Large intestine (tissue), 3 donors: Measurements from ENCODE around the gene KLHL22. TPM values are rescaled to one million over a fixed set of nuclear protein-coding genes. Genes with fewer than 3 reads are reported as not detected.
"Not testable (repeated sequence)": the region's sequence is repeated elsewhere in the genome, so short reads cannot be mapped to it uniquely, and the experiment has no call there.

Experiments used
- DNase-seq, 2 donors: peaks; one replicate each; pipeline versions ENCODE4 v3.0.0 to v3.0.0-alpha.2; 2013
- H3K27ac ChIP-seq: one replicate; pipeline ENCODE4 v1.5.1; 2013; ENCODE audit warnings: low read length
- H3K27me3 ChIP-seq: 2 replicates; pipeline ENCODE4 v1.6.1; 2013; ENCODE audit warnings: low read length; ENCODE audit not compliant: control insufficient read depth, insufficient read depth
- H3K36me3 ChIP-seq: 2 replicates; pipeline ENCODE4 v1.6.1; 2013; ENCODE audit warnings: low read length; ENCODE audit not compliant: control insufficient read depth, insufficient read depth
- H3K4me1 ChIP-seq: one replicate; pipeline ENCODE4 v1.6.1; 2013; ENCODE audit warnings: low read length; ENCODE audit not compliant: control insufficient read depth, insufficient read depth
- H3K4me3 ChIP-seq: one replicate; pipeline ENCODE4 v1.5.1; 2013; ENCODE audit warnings: low read length
- H3K9me3 ChIP-seq: one replicate; pipeline ENCODE4 v1.6.1; 2013; ENCODE audit warnings: mild to moderate bottlenecking, low read depth, low read length, moderate library complexity; ENCODE audit not compliant: control insufficient read depth
- WGBS: methylation state at CpG from one replicate; pipeline ENCODE4 v1.1.5; 2013; ENCODE audit warnings: low lambda C conversion rate; ENCODE audit not compliant: insufficient coverage; 5-methylcytosine and 5-hydroxymethylcytosine counted together
- polyA plus RNA-seq: library from polyadenylated mRNA; unstranded; fragments of 120-200 nt; gene quantifications from one replicate; pipeline ENCODE4 v1.2.1, GENCODE V29; 2013

The KLHL22 gene
- polyA plus RNA-seq, 1 donor: 18.5 TPM

DNA sequence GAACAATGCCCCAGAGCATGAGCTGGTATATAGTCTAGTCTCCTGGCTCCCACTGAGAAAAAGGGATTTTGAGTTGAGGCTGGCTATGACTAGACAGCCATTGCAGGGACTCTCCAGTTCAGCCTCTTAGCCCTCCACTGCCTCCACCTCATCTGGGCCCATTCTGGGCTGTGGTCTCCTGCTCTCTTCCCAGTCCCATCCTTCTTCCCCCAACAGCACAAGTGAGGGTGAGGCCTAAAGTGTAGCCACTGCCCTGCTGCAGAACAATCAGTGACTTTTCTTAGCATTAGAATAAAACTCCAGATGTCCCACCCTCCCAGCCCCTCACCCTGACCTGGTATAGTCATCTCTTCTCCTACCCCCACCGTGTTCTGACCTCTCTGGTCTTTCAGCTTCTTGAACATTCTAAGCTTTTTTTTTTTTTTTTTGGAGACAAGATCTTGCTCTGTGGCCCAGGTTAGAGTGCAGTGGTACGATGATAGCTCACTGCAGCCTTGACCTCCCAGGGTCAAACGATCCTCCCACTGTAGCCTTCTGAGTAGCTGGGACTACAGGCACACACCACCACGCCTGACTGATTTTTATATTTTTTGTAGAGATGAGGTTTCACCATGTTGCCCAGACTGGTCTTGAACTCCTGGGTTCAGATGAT is 16.1 kb upstream of the KLHL22 start:
- no peaks in the 10 kb centered on the region for H3K27me3 ChIP-seq
- no peak overlapping the region for H3K4me3 ChIP-seq
- 80% methylated on average over 1 of the region's 4 CpGs for WGBS
- H3K9me3 ChIP-seq: no peaks in the 10 kb centered on the region
- peaks cover 19% of the 10 kb centered on the region for H3K36me3 ChIP-seq
- H3K4me1 ChIP-seq: peaks cover 25% of the 10 kb centered on the region
- DNase-seq: no peak
- H3K27ac ChIP-seq: no peak overlapping the region

DNA sequence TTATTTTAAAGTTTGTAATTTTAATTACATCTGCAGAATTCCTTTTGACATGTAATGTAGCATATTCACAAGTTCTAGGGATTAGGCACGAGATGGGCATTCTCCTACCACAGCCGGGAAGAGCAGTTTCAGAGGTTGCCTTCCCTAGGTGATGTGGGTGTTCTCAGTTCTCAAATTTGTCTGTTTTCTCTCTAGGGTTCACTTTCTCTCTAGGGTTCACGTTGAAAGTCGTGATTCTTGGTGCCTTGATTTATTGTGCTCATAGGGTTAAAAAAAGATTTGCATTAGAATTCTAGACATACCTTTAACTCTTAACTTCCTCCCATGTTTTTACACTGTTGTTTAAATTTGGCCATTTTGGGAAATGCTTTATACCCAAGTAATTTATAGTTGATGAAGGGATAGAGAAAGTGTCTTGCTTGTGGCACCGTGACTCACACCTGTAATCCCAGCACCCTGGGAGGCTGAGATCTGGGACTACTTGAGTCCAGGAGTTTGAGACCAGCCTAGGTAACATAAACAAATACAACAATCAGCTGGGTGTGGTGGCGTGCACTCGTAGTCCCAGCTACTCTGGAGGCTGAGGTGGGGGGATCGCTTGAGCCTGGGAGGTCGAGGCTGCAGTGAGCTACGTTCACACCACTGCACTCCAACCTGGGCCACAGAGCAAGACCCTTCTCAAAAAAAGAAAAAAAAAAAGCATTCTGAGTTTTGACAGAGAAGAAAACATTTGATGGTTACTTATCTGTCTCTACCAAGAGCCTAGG is 15.4 kb upstream of the KLHL22 start:
- Histone ChIP-seq H3K36me3 (peaks cover 16% of the 10 kb centered on the region), H3K27ac (no peak overlapping the region), H3K27me3 (no peaks in the 10 kb centered on the region), H3K4me3 (no peak overlapping the region), H3K9me3 (no peaks in the 10 kb centered on the region), H3K4me1 (peaks cover 25% of the 10 kb centered on the region)
- WGBS: no CpG with 5 or more reads among the region's 10 CpGs
- no peak for DNase-seq

DNA sequence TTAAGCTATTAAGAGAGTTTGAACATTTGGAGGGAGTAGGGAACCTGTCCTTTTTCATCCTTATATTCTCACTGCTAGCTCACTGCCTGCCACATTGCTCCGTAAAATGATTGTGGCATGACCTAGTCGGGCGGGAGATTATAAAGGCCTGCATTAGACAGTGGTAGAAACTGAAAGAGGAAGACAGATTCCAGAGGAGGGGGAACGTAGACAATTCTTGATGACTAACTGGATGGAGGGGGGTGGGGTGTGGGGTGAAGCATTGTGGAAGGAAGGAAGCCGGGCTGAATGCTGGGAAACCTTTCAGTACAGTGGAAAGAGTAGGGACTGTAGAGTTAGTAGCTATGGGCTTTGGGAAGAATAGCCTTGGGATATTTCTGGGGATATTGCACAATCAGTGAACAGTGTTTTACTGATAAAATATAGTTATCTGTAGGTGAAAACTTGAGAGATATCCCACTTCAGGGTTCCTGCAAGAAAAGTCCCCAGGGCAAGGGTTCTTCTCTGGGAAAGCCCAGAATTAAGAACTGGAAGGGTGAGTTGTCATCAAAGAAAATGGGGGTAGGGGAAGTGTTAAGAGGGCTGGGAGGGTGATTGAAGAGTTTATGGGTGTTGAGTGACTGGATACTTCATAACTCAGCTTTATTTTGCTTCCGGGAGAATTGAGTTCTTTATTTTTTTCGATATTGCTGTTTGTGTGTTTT is 13.9 kb upstream of the KLHL22 start:
- 69% methylated on average over 2 of the region's 7 CpGs for WGBS
- DNase-seq: peak; percentile 88 to 94
- peak overlapping the region; percentile 84 for H3K27ac ChIP-seq
- peak overlapping the region; percentile 33 for H3K4me3 ChIP-seq
- peaks cover 11% of the 10 kb centered on the region for H3K36me3 ChIP-seq
- no peaks in the 10 kb centered on the region for H3K9me3 ChIP-seq
- H3K4me1 ChIP-seq: peaks cover 25% of the 10 kb centered on the region
- no peaks in the 10 kb centered on the region for H3K27me3 ChIP-seq

DNA sequence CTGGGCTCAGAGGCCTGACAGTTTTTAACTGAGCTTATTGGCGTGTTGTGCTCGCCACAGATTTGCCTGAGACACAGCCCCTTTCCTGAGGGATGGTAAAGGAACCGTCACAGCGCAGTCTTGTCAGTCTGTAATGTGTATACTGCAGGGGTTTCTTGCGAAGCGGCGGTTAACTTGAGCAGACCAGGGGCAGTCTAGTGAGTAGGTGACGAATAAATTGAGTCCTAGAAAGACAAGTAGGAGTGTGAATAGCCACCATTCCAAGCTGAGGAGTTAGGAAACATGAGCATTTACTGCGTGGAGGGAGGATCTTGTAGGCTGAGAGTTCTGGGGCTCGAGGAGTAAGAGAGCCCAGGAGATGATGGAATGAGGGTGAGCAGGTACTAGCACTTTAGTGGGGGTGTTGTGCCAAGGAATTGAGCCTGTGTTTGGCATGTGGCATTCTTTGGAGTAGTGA is 13.2 kb upstream of the KLHL22 start:
- H3K4me3 ChIP-seq: peak overlapping the region; percentile 33
- peak in 1 of 2 donors; percentile 24 for DNase-seq
- H3K27ac ChIP-seq: peak overlapping the region; percentile 84
- H3K9me3 ChIP-seq: no peaks in the 10 kb centered on the region
- peaks cover 5% of the 10 kb centered on the region for H3K36me3 ChIP-seq
- peaks cover 25% of the 10 kb centered on the region for H3K4me1 ChIP-seq
- H3K27me3 ChIP-seq: no peaks in the 10 kb centered on the region
- WGBS: no CpG with 5 or more reads among the region's 10 CpGs

DNA sequence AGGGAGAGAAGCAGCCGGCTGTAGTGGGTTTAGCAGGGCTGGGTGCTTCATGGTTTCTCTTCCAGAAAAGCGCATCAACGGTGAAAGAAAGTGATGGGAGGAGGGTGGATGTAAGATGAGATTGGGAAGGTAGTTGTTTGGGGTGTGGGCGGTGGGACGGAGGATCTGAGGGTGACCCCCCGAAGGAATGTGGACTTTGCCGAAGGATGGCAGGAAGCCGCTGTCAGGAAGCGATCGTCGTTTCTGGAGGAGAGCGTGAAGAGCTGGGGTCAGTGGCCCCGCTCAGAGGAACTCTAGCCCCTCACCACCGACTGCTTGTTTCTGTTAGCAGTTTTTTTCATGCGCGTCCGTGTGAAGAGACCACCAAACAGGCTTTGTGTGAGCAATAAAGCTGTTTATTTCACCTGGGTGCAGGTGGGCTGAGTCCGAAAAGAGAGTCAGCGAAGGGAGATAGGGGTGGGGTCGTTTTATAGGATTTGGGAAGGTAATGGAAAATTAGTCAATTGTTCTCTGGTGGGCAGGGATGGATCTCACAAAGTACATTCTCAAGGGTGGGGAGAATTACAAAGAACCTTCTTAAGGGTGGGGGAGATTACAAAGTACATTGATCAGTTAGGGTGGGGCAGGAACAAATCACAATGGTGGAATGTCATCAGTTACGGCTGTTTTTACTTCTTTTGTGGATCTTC is 12.6 kb upstream of the KLHL22 start:
- peaks cover 25% of the 10 kb centered on the region for H3K4me1 ChIP-seq
- DNase-seq: peak in 1 of 2 donors; percentile 56
- not testable (repeated sequence) for H3K9me3 ChIP-seq

DNA sequence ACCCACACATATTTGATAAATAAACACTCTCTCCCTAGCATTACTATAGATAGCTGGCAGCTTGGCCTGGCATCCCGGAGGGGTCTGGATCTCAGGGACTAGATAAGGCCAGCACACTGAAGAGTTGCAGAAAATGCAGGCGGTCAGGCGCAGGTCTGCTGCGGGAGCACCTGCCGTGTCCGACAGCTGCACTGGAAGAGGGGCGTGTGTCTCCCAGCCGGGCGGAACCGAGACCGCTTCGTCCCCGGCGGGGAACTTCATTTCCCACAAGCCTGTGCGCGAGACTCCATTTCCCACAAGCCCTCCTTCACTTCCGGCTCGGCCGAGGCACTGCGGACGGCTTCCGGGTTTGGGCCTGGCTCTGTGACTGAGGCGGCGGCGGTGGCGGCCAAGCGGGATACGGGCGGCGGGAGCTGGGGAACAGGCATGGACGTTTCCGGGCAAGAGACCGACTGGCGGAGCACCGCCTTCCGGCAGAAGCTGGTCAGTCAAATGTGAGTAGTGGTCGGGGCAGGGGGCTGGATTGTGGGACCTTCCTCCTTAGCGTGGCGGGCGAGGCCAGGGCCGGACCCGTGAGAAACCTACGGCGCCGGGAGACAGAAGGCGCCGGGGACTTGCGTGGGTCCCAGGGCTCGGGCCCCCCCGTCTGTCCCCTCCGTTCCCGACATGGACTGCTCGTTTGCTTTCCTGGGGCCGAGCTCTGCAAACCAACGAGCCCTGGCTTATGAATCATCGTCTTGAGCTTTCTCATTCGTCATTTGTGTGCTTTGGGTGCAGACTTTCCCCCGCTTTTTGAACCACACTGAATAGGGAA is 11.9 kb upstream of the KLHL22 start, which contains the start of gene MED15:
Gene MED15, plus strand, starts transcription at position 358 of the 814 bp plus-strand sequence. Its CDS starts 69 bp downstream, at position 427.
- DNase-seq: peak; percentile 87 to 89
- Histone ChIP-seq H3K9me3 (no peaks in the 10 kb centered on the region), H3K4me3 (peak within 1 kb of the TSS; percentile 92), H3K36me3 (no peaks in the 10 kb centered on the region), H3K27me3 (no peaks in the 10 kb centered on the region), H3K27ac (peak within 1 kb of the TSS; percentile 84), H3K4me1 (peaks cover 25% of the 10 kb centered on the region)
- no CpG with 5 or more reads among the region's 58 CpGs for WGBS

More for the DNA sequence above, 12.6 kb upstream of the KLHL22 start:
- no CpG with 5 or more reads among the region's 21 CpGs for WGBS
- Histone ChIP-seq H3K27ac (peak overlapping the region; percentile 84), H3K4me3 (peak overlapping the region; percentile 92)
- H3K27me3 ChIP-seq, H3K36me3 ChIP-seq: not testable (repeated sequence)

DNA sequence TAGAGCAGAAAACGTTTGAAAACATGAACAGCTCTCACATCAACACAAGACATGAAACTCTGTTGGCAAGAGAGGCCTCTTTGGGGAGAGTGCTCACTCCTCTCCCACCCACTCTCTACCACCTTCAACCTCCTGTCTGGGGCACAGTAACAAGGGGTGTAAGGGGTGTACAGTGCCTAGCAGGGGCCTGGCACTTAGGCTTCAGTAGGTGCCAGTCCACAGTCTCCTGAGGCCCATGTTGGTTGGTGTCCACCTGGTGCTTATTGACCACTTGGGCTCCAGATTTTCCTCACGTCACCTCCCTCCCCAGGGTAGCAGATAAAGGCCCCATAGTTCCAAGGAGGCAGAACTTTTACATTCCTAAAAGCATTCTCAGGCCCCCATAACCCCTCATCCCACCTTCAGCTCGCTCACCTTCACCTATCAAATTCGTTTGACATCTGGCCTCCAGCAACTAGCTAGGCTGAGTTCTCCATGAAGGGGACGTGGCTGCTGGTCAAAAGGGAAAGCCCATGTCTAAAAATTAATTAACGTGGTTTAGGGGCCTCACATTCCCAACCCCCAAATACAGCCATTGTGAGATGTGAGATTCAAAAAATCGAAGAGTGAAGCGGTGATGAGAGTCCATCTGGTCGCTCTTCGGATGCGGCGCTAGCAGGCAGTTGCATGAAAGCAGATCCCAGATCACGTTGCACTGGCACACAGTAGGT is 11.1 kb upstream of the KLHL22 start:
- H3K9me3 ChIP-seq: no peaks in the 10 kb centered on the region
- H3K36me3 ChIP-seq: no peaks in the 10 kb centered on the region
- DNase-seq: no peak
- no peak overlapping the region for H3K27ac ChIP-seq
- H3K4me3 ChIP-seq: peak overlapping the region; percentile 92
- 80% methylated on average over 2 of the region's 13 CpGs for WGBS
- H3K4me1 ChIP-seq: peaks cover 25% of the 10 kb centered on the region
- H3K27me3 ChIP-seq: no peaks in the 10 kb centered on the region

DNA sequence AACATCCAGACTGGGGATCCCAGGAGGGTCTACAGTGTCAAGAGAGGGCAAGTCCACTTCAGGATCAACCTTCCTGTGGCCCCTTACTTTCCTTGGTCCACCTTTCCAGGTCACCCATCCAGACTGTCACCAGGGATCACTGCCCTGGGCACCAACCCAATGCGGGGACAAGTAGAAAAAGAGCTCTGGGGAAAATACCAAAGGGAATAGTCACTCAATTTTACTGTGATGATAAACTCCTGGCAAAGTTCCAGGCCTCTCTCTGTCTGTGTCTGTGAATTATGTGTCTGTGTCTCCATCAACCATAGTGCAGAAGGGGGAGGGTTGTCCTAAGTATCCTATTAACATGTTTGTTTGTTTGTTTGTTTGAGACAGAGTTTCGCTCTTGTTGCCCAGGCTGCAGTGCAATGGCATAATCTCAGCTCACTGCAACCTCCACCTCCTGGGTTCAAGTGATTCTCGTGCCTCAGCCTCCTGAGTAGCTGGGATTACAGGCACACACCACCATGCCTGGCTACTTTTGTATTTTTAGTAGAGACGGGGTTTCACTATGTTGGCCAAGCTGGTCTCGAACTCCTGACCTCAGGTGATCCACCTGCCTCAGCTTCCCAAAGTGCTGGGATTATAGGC is 8.8 kb upstream of the KLHL22 start:
- no CpG with 5 or more reads among the region's 5 CpGs for whole genome bisulfite sequencing
- peak; percentile 37 to 70 for DNase-seq
- not testable (repeated sequence) for H3K36me3 ChIP-seq, H3K4me3 ChIP-seq, H3K4me1 ChIP-seq, H3K27me3 ChIP-seq, H3K9me3 ChIP-seq, H3K27ac ChIP-seq

DNA sequence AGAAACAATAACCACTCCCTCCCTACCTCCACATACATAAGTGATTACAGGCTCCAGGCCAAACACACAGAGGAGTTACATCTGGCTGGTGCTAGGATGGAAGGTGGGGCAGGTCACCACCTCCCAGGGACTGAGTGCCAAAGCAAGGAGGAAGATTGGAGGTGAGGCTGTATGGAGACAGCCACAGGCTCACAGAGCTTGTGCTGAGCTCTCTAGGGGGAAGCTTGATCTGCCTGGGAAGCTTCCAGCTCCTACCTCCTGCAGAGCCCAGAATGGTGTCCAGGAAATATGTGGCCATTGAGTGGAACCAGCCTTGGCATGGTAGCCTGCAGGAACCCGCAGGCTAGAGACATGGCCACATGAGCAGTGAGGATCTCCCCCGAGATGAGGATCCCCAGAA is 8.2 kb upstream of the KLHL22 start:
- H3K27me3 ChIP-seq: no peaks in the 10 kb centered on the region
- no peaks in the 10 kb centered on the region for H3K9me3 ChIP-seq
- DNase-seq: no peak
- no peak overlapping the region for H3K4me3 ChIP-seq
- H3K36me3 ChIP-seq: peaks cover 6% of the 10 kb centered on the region
- peaks cover 4% of the 10 kb centered on the region for H3K4me1 ChIP-seq
- H3K27ac ChIP-seq: no peak overlapping the region
- WGBS: no CpG with 5 or more reads among the region's 2 CpGs
